Measurements from ENCODE around the gene OPA1. TPM values are rescaled to one million over a fixed set of nuclear protein-coding genes. Genes with fewer than 3 reads are reported as not detected.

The OPA1 gene
- total RNA-seq, 1 experiment from 2014 or later = 62.5 TPM

GRCh38 chr3:193701953-193702635 lies 109.1 kb downstream of the OPA1 start:
- no peaks in the 10 kb centered on the region for H3K27me3 Mint-ChIP-seq (ENCODE audit: insufficient read depth, unreplicated experiment)
- H3K4me3 Mint-ChIP-seq (ENCODE audit: unreplicated experiment) = no peak overlapping the region
- no peaks in the 10 kb centered on the region for H3K4me1 Mint-ChIP-seq (ENCODE audit: insufficient read depth, unreplicated experiment)
- POLR2A ChIA-PET = no interaction called here
- H3K9me3 Mint-ChIP-seq (ENCODE audit: unreplicated experiment) = no peaks in the 10 kb centered on the region
- no peak for DNase-seq (ENCODE audit: unreplicated experiment)
- CTCF ChIA-PET = interaction anchor here (0.6 kb wide), 1 partner anchor 35 kb away, joined by 3 read pairs; no protein-coding TSS in a partner anchor
- no peak overlapping the region for H3K27ac Mint-ChIP-seq (ENCODE audit: low read depth, unreplicated experiment)
- intact Hi-C loops (cut with micrococcal nuclease) = no loop called here
- peaks cover 14% of the 10 kb centered on the region for H3K36me3 Mint-ChIP-seq (ENCODE audit: insufficient read depth, unreplicated experiment)
- no TSS peak for BruUV-seq (replicated peaks)
- TF ChIP-seq CTCF (IDR thresholded peaks at IDR 0.05; ENCODE audit: unreplicated experiment) = no peak

- Mint-ChIP-seq H3K9me3 (ENCODE audit: unreplicated experiment) (no peaks in the 10 kb centered on the region), H3K27me3 (ENCODE audit: insufficient read depth, unreplicated experiment) (no peaks in the 10 kb centered on the region), H3K4me3 (ENCODE audit: unreplicated experiment) (no peak overlapping the region), H3K27ac (ENCODE audit: low read depth, unreplicated experiment) (no peak overlapping the region), H3K36me3 (ENCODE audit: insufficient read depth, unreplicated experiment) (peaks cover 13% of the 10 kb centered on the region), H3K4me1 (ENCODE audit: insufficient read depth, unreplicated experiment) (no peaks in the 10 kb centered on the region)
- intact Hi-C loops (cut with micrococcal nuclease) = no loop called here
- no peak for TF ChIP-seq CTCF (IDR thresholded peaks at IDR 0.05; ENCODE audit: unreplicated experiment)
- ChIA-PET CTCF (interaction anchor here (0.7 kb wide), 1 partner anchor 67 kb away, joined by 3 read pairs; no protein-coding TSS in a partner anchor), POLR2A (no interaction called here)
- BruUV-seq (replicated peaks) = no TSS peak
- no peak for DNase-seq (ENCODE audit: unreplicated experiment)
Measured at GRCh38 chr3:193702967-193703366, 110.0 kb downstream of the OPA1 start.

GRCh38 chr3:193704431-193704830 lies 111.4 kb downstream of the OPA1 start:
- no peaks in the 10 kb centered on the region for H3K36me3 Mint-ChIP-seq (ENCODE audit: insufficient read depth, unreplicated experiment)
- H3K27me3 Mint-ChIP-seq (ENCODE audit: insufficient read depth, unreplicated experiment) = no peaks in the 10 kb centered on the region
- no peak overlapping the region for H3K4me3 Mint-ChIP-seq (ENCODE audit: unreplicated experiment)
- no peak for DNase-seq (ENCODE audit: unreplicated experiment)
- BruUV-seq (replicated peaks) = no TSS peak
- ChIA-PET POLR2A (no interaction called here), CTCF (no interaction called here)
- intact Hi-C loops (cut with micrococcal nuclease) = no loop called here
- no peak for TF ChIP-seq CTCF (IDR thresholded peaks at IDR 0.05; ENCODE audit: unreplicated experiment)
- no peak overlapping the region for H3K27ac Mint-ChIP-seq (ENCODE audit: low read depth, unreplicated experiment)
- no peaks in the 10 kb centered on the region for H3K4me1 Mint-ChIP-seq (ENCODE audit: insufficient read depth, unreplicated experiment)
- no peaks in the 10 kb centered on the region for H3K9me3 Mint-ChIP-seq (ENCODE audit: unreplicated experiment)

GRCh38 chr3:193708270-193708669 lies 115.3 kb downstream of the OPA1 start:
- Mint-ChIP-seq H3K4me1 (ENCODE audit: insufficient read depth, unreplicated experiment) (no peaks in the 10 kb centered on the region), H3K27me3 (ENCODE audit: insufficient read depth, unreplicated experiment) (no peaks in the 10 kb centered on the region), H3K9me3 (ENCODE audit: unreplicated experiment) (no peaks in the 10 kb centered on the region), H3K36me3 (ENCODE audit: insufficient read depth, unreplicated experiment) (no peaks in the 10 kb centered on the region), H3K4me3 (ENCODE audit: unreplicated experiment) (no peak overlapping the region), H3K27ac (ENCODE audit: low read depth, unreplicated experiment) (no peak overlapping the region)
- no peak for TF ChIP-seq CTCF (IDR thresholded peaks at IDR 0.05; ENCODE audit: unreplicated experiment)
- no TSS peak for BruUV-seq (replicated peaks)
- ChIA-PET POLR2A (interaction anchor here (1.2 kb wide), 1 partner anchor 15 kb away, joined by 6 read pairs; no protein-coding TSS in a partner anchor), CTCF (interaction anchor here (0.6 to 1.2 kb wide), 2 partner anchors 71 to 697 kb away, joined by 3 read pairs; no protein-coding TSS in a partner anchor)
- DNase-seq (ENCODE audit: unreplicated experiment) = no peak
- intact Hi-C loops (cut with micrococcal nuclease) = no loop called here

All from MCF 10A (cell line).